Esophagus muscularis mucosa (tissue), 4 donors: ENCODE measurements around the gene GTPBP6. TPM values are rescaled to one million over a fixed set of nuclear protein-coding genes. Genes with fewer than 3 reads are reported as not detected.

Experiments
- DNase-seq: peaks from one replicate; pipeline ENCODE4 v3.0.0-alpha.2; 2017; ENCODE audit errors: extremely low spot score
- H3K27ac ChIP-seq, 4 donors: fragments of 200-600 bp; sonication (generic); replicated peaks in 1 of 4; 1 replicate in 3 of 4; 2 replicates in 1 of 4; pipeline ENCODE4 v1.5.1; 2016 to 2019; ENCODE audit warnings: mild to moderate bottlenecking in 1 of 4
- H3K27me3 ChIP-seq, 4 donors: fragments of 200-600 bp; sonication (generic); one replicate each; pipeline versions ENCODE4 v1.5.1 to v1.6.0; 2016 to 2019
- H3K36me3 ChIP-seq, 4 donors: fragments of 200-600 bp; sonication (generic); one replicate each; pipeline ENCODE4 v1.5.1; 2016 to 2019
- H3K4me1 ChIP-seq, 4 donors: fragments of 200-600 bp; sonication (generic); one replicate each; pipeline ENCODE4 v1.5.1; 2016 to 2019
- H3K4me3 ChIP-seq, 4 donors: fragments of 200-600 bp; sonication (generic); 1 replicate in 2 of 4; 2 replicates in 2 of 4; pipeline ENCODE4 v1.5.1; 2016 to 2019; ENCODE audit warnings: mild to moderate bottlenecking in 4 of 4, moderate library complexity in 1 of 4
- H3K9me3 ChIP-seq, 4 donors: fragments of 200-600 bp; sonication (generic); 1 replicate in 3 of 4; 2 replicates in 1 of 4; pipeline ENCODE4 v1.5.1; 2016 to 2019
- EP300 ChIP-seq: sonication (generic); formaldehyde crosslinking; IDR thresholded peaks from one replicate; pipeline ENCODE4 v1.6.1; 2017; ENCODE audit warnings: antibody characterized with exemption
- POLR2A ChIP-seq: fragments of 450-650 bp; IDR thresholded peaks from one replicate; pipeline ENCODE4 v1.6.1; 2017; ENCODE audit warnings: antibody characterized with exemption, moderate library complexity, mild to moderate bottlenecking, low read depth
- POLR2AphosphoS5 ChIP-seq, 2 donors: sonication (generic); formaldehyde crosslinking; IDR thresholded peaks; one replicate each; pipeline ENCODE4 v1.6.1; 2017; ENCODE audit warnings: antibody characterized with exemption in 2 of 2
- WGBS: methylation state at CpG from one replicate; pipeline ENCODE4 v1.1.5; 2018; 5-methylcytosine and 5-hydroxymethylcytosine counted together
- intact Hi-C: fragments of 100-400 bp; cut with DNase I; formaldehyde crosslinking; loops from one replicate; pipeline ENCODE4 v1.15.1; 2023
- total RNA-seq, 4 donors: library from RNA; depleted of rRNA; stranded (reverse); fragments of >200 nt; gene quantifications; one replicate each; pipeline versions ENCODE4 v1.1.0 to v1.2.1, GENCODE V29; 2016
- TF ChIP-seq, protein P1 (sequence below), 3 experiments: fragments of 200-600 bp in 2 of 3; fragments of 450-650 bp in 1 of 3; sonication (generic) in 2 of 3; IDR thresholded peaks; one replicate each; pipeline ENCODE4 v1.5.1; 2017 to 2019; ENCODE audit warnings: antibody characterized with exemption in 3 of 3, mild to moderate bottlenecking in 2 of 3, moderate library complexity in 1 of 3

GTPBP6 gene
- total RNA-seq, 4 donors from 2014 or later, result 31.6 to 61.4 (median 55.5) TPM

DNA sequence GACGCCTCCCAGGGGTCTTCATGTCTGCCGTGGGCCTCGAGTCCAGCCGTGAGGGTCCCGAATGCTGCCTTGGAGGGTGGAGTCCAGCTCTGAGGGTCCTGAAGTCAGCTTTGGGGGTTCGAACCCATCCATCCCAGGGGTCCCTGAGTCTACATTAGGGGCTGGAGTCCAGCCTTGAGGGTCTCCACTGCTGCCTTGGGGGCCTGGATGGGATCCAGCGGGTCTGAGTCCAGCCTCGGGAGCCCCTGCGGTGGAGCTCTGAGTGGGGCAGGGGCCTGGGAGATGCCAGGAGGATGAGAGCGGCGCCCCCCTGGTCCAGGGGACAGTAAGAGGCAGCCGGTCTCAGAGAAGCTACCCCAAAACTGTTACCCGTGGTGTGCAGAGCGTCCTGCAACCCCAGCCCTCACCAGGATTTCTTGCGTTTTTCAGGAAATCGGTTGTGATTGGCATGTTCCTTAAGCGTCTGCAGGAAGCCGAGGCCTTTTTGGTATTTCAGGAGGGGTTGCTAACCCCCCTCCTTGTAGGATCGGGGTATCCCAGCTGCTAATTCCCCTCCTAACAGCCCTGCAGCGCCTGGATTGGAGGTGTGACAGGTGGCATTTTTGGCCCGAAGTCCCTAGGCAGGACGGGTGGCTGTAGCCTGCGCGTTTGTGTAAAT, 1.7 kb upstream of the GTPBP6 start:
- 11% methylated on average over 6 of the region's 24 CpGs for WGBS
- Histone ChIP-seq H3K9me3 (no peaks in the 10 kb centered on the region), H3K4me1 (peaks cover 20 to 57% (median 39%) of the 10 kb centered on the region in 4 donors), H3K36me3 (peaks cover 5 to 11% (median 10%) of the 10 kb centered on the region in 4 donors), H3K27ac (peak overlapping the region; percentile 84 to 99 (median 93)), H3K4me3 (peak overlapping the region; percentile 94 to 99 (median 96)), H3K27me3 (peaks cover 0 to 13% (median 2%) of the 10 kb centered on the region in 4 donors)
- intact Hi-C loops, result no loop called here
- no peak for TF ChIP-seq POLR2AphosphoS5 (IDR thresholded peaks at IDR 0.05)
- TF ChIP-seq, protein P1, sequence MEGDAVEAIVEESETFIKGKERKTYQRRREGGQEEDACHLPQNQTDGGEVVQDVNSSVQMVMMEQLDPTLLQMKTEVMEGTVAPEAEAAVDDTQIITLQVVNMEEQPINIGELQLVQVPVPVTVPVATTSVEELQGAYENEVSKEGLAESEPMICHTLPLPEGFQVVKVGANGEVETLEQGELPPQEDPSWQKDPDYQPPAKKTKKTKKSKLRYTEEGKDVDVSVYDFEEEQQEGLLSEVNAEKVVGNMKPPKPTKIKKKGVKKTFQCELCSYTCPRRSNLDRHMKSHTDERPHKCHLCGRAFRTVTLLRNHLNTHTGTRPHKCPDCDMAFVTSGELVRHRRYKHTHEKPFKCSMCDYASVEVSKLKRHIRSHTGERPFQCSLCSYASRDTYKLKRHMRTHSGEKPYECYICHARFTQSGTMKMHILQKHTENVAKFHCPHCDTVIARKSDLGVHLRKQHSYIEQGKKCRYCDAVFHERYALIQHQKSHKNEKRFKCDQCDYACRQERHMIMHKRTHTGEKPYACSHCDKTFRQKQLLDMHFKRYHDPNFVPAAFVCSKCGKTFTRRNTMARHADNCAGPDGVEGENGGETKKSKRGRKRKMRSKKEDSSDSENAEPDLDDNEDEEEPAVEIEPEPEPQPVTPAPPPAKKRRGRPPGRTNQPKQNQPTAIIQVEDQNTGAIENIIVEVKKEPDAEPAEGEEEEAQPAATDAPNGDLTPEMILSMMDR (IDR thresholded peaks at IDR 0.05), result no peak
- no peak for TF ChIP-seq POLR2A
- TF ChIP-seq EP300, result no peak
- no peak for DNase-seq

DNA sequence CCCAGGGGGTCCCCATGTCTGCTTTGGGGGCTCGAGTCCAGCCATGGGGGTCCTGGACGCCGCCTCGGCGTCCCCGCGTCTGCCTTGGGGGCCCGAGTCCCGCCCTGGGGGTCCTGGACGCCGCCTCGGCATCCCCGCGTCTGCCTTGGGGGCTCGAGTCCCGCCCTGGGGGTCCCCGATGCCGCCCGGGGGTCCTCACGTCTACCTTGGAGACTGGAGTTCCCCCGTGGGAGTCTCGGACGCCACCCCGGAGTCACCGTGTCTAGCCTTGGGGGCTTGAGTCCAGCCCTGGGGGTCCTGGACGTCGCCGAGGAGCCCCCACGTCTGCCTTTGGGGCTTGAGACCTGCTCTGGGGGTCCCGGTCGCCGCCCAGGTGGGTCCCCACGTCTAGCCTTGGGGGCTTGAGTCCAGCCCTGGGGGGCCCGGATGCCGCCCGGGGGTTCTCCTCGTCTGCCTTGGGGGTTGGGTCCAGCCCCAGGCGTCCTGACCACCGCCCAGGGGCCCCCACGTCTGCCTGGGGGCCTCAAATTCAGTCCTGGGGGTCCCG, 1.1 kb upstream of the GTPBP6 start:
- intact Hi-C loops, result loop anchor here (2.0 to 5.0 kb wide), 2 partner anchors 37 to 67 kb away; partner anchors contain the start of genes PLCXD1 and PPP2R3B
- DNase-seq, result no peak
- under 1% methylated on average over 19 of the region's 41 CpGs for WGBS
- Histone ChIP-seq H3K27ac (peak overlapping the region; percentile 84 to 99 (median 93)), H3K4me1 (peaks cover 20 to 57% (median 39%) of the 10 kb centered on the region in 4 donors), H3K9me3 (no peaks in the 10 kb centered on the region), H3K4me3 (peak overlapping the region; percentile 94 to 99 (median 96)), H3K27me3 (peaks cover 0 to 8% (median 0%) of the 10 kb centered on the region in 4 donors), H3K36me3 (peaks cover 10 to 17% (median 16%) of the 10 kb centered on the region in 4 donors)
- TF ChIP-seq, protein P1 (IDR thresholded peaks at IDR 0.05), result no peak
- TF ChIP-seq POLR2AphosphoS5 (IDR thresholded peaks at IDR 0.05) (no peak), EP300 (no peak), POLR2A (no peak)

DNA sequence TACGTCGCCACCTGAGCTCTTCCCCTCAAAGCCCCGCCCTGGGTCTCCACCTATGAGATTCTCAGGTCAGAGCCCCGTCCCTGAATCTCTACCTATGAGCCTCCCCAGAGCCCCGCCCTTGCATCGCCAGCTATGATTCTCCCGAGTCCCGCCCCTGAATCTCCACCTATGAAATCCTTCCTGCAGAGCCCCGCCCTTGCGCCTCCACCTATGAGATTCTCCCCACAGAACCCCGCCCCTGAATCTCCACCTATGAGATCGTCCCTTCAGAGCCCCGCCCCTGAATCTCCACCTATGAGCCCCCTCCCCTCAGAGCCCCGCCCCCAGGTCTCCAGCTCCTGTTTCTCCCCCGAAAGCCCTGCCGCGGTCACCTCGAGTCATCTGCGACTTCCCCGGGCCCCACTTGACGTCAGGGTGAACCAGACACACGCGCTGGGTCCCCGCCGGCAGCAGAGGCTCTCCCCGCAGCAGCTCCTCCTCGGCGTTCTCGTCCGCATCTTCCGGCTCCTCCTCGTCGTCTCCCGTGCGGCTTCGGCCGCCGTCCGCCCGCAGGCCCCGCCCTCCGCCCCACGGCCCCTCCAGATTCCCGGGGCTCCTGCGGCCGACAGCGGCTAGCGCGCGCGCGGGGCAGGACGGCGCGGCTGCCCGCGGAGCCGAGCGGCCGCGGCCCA, 393 bp downstream of the GTPBP6 start:
- no peaks in the 10 kb centered on the region for H3K27me3 ChIP-seq
- peak; percentile 100 for DNase-seq
- peaks cover 21 to 31% (median 29%) of the 10 kb centered on the region in 4 donors for H3K36me3 ChIP-seq
- no peaks in the 10 kb centered on the region for H3K9me3 ChIP-seq
- 2% methylated on average over 23 of the region's 61 CpGs for WGBS
- H3K4me1 ChIP-seq, result peaks cover 19 to 45% (median 38%) of the 10 kb centered on the region in 4 donors
- intact Hi-C loops, result loop anchor here (2.0 to 5.0 kb wide), 2 partner anchors 36 to 69 kb away; partner anchors contain the start of genes PLCXD1 and PPP2R3B
- TF ChIP-seq POLR2AphosphoS5 (IDR thresholded peaks at IDR 0.05), result peak in 1 of 2 donors; percentile 69
- TF ChIP-seq, protein P1 (IDR thresholded peaks at IDR 0.05), result no peak
- no peak for TF ChIP-seq POLR2A
- peak overlapping the region; percentile 94 to 99 (median 96) for H3K4me3 ChIP-seq
- H3K27ac ChIP-seq, result peak overlapping the region; percentile 87 to 99 (median 98)

DNA sequence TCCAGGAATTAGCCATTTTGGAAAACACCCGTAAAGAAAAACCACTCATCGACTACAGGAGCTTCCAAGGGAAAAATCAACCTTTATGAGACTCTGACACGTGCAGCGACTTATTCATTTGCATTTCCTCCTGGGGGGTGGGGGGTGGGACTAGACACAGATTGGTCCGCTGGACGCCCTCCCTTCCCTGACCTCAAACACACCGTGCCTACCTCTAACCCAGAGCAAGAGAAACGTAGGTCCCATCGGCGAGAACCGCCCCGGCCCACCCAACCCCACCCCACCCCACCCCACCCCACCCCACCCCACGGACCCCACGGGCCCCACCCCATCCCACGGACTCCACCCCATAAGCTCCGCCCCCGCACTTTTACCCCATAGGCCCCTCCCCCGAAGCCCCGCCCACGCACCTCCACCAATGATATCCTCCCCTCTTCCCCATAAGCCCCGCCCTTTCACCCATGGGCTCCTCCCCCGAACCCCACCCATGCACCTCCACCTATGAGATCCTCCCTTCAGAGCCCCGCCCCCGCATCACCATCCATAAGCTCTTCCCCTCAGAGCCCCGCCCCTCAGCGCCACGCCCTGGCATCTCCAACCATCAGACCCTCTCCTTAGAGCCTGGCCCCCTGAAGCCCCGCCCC, 1.1 kb downstream of the GTPBP6 start:
- TF ChIP-seq POLR2A, result no peak
- TF ChIP-seq, protein P1 (IDR thresholded peaks at IDR 0.05), result no peak
- peaks cover 28 to 38% (median 36%) of the 10 kb centered on the region in 4 donors for H3K36me3 ChIP-seq
- H3K27me3 ChIP-seq, result no peaks in the 10 kb centered on the region
- 54% methylated on average over 19 of the region's 28 CpGs for WGBS
- peak overlapping the region; percentile 94 to 99 (median 96) for H3K4me3 ChIP-seq
- intact Hi-C loops, result loop anchor here (2.0 to 5.0 kb wide), 2 partner anchors 35 to 69 kb away; partner anchors contain the start of genes PLCXD1 and PPP2R3B
- DNase-seq, result no peak
- H3K27ac ChIP-seq, result peak overlapping the region; percentile 87 to 99 (median 98)
- H3K4me1 ChIP-seq, result peaks cover 17 to 39% (median 36%) of the 10 kb centered on the region in 4 donors
- H3K9me3 ChIP-seq, result no peaks in the 10 kb centered on the region
